WTC11 (cell line): ENCODE data around the gene ZNF584. TPM values are rescaled to one million over a fixed set of nuclear protein-coding genes. Genes with fewer than 3 reads are reported as not detected.

Experiments used
- ATAC-seq: fragments of 200-7000 bp; cut with Tn5 transposase; 2 replicates; pipeline ENCODE4 v1.10.0; 2021; ENCODE audit warnings: mild to moderate bottlenecking, moderate library complexity
- CTCF ChIA-PET: fragments of 300-600 bp; sonication (Branson Sonifier 250); formaldehyde crosslinking; loops from one replicate; lab custom pipeline; 2021; ENCODE audit warnings: antibody characterized with exemption; lab: Charles Lee
- POLR2A ChIA-PET: fragments of 350-600 bp; sonication (Branson Sonifier 250); formaldehyde crosslinking; loops from one replicate; lab custom pipeline; 2021; ENCODE audit warnings: antibody characterized with exemption; lab: Charles Lee
- DNase-seq: peaks from one replicate; pipeline ENCODE4 v3.0.0; 2021; ENCODE audit warnings: low spot score
- H3K27ac Mint-ChIP-seq: 2 replicates; pipeline ENCODE4 v1.8.0; 2021; ENCODE audit warnings: mixed read lengths
- H3K27me3 Mint-ChIP-seq: 2 replicates; pipeline ENCODE4 v1.8.0; 2021; ENCODE audit warnings: low read depth, mild to moderate bottlenecking, moderate library complexity, mixed read lengths
- H3K36me3 Mint-ChIP-seq: 2 replicates; pipeline ENCODE4 v1.8.0; 2021; ENCODE audit warnings: mixed read lengths
- H3K4me1 Mint-ChIP-seq: 2 replicates; pipeline ENCODE4 v1.8.0; 2022; ENCODE audit warnings: mixed read lengths
- H3K4me3 Mint-ChIP-seq: 2 replicates; pipeline ENCODE4 v1.8.0; 2021; ENCODE audit warnings: mild to moderate bottlenecking, moderate library complexity, mixed read lengths
- H3K9me3 Mint-ChIP-seq: 2 replicates; pipeline ENCODE4 v1.8.0; 2021; ENCODE audit warnings: mixed read lengths
- AR ChIP-seq: fragments of 250-450 bp; sonication (Bioruptor Pico); IDR thresholded peaks from 2 replicates; pipeline ENCODE4 v1.9.0; 2021; ENCODE audit warnings: mild to moderate bottlenecking
- E2F5 ChIP-seq: sonication (generic); formaldehyde crosslinking; IDR thresholded peaks from 2 replicates; pipeline ENCODE4 v1.8.1; 2022; ENCODE audit warnings: mild to moderate bottlenecking, moderate library complexity, missing genetic modification reagents
- NR1H2 ChIP-seq: sonication (generic); formaldehyde crosslinking; IDR thresholded peaks from 2 replicates; pipeline ENCODE4 v1.9.0; 2021; ENCODE audit warnings: mild to moderate bottlenecking, moderate library complexity, missing genetic modification reagents
- SOX15 ChIP-seq: fragments of 250-450 bp; sonication (Bioruptor Pico); IDR thresholded peaks from 2 replicates; pipeline ENCODE4 v1.9.0; 2021; ENCODE audit warnings: mild to moderate bottlenecking
- TEAD4 ChIP-seq: sonication (generic); formaldehyde crosslinking; IDR thresholded peaks from 2 replicates; pipeline ENCODE4 v1.8.0; 2022; ENCODE audit warnings: mild to moderate bottlenecking, missing genetic modification reagents
- ZBTB43 ChIP-seq: sonication (generic); formaldehyde crosslinking; IDR thresholded peaks from 2 replicates; pipeline ENCODE4 v1.8.1; 2023; ENCODE audit warnings: mild to moderate bottlenecking, missing genetic modification reagents
- ZNF232 ChIP-seq: sonication (generic); formaldehyde crosslinking; IDR thresholded peaks from 2 replicates; pipeline ENCODE4 v1.8.0; 2022; ENCODE audit warnings: mild to moderate bottlenecking, missing genetic modification reagents
- total RNA-seq: library from RNA; stranded (reverse); gene quantifications from 3 replicates; pipeline ENCODE4 v1.2.3, GENCODE V29; 2021
- TF ChIP-seq, protein P1 (sequence below): sonication (generic); formaldehyde crosslinking; IDR thresholded peaks from 2 replicates; pipeline ENCODE4 v1.8.0; 2022; ENCODE audit warnings: missing genetic modification reagents
- TF ChIP-seq, protein P2 (sequence below): sonication (generic); formaldehyde crosslinking; IDR thresholded peaks from 2 replicates; pipeline ENCODE4 v1.8.0; 2022; ENCODE audit warnings: mild to moderate bottlenecking, missing genetic modification reagents

ZNF584 gene
- total RNA-seq, 1 experiment from 2014 or later, result 6.8 TPM

DNA sequence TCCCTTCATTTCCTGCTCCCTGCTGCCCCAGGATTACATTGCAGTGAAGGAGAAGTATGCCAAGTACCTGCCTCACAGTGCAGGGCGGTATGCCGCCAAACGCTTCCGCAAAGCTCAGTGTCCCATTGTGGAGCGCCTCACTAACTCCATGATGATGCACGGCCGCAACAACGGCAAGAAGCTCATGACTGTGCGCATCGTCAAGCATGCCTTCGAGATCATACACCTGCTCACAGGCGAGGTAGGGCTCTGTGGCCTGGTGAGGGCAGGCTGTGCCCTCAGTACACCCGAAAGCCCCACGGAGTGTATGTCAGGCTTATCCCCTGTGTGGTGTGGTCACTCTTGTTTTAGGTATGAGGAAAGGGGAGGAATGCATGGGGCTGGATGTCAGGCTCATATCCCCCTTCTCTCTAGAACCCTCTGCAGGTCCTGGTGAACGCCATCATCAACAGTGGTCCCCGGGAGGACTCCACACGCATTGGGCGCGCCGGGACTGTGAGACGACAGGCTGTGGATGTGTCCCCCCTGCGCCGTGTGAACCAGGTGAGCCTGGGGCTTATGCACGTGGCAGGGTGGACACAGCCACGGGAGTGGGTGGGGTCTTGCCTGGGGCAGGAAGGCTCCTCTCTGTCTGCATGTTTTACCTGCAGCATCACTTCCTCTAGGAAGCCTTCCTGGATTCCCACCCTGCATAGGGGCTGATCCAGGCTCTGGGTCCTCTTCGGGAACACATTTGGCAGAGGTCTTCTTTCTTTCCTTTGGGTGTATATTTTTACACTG, 15.3 kb upstream of the ZNF584 start (continued):
- no peak for TF ChIP-seq AR (CRISPR knock-in tag)

DNA sequence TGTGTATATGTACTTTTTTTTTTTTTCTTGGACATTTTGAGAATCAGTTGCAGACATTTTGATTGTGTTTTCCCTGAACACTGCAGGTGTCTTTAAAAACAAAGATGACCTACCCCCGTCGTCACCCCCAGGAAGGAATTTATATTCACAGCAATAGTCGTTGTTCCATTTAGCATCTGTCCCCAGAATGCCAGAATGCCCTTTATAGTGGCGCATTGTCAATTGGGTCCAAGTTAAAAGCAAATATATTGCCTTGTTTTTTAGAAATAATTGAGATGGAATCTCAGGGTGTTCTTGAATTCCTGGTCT, 14.8 kb upstream of the ZNF584 start:
- no peaks in the 10 kb centered on the region for H3K9me3 Mint-ChIP-seq
- no peak for TF ChIP-seq ZBTB43 (CRISPR knock-in tag)
- ChIA-PET CTCF (no interaction called here), POLR2A (no interaction called here)
- H3K27me3 Mint-ChIP-seq, result peaks cover 21% of the 10 kb centered on the region
- no peak overlapping the region for H3K4me3 Mint-ChIP-seq
- peaks cover 15% of the 10 kb centered on the region for H3K4me1 Mint-ChIP-seq
- ATAC-seq (no peak), DNase-seq (no peak)
- peaks cover 47% of the 10 kb centered on the region for H3K36me3 Mint-ChIP-seq
- no peak overlapping the region for H3K27ac Mint-ChIP-seq

DNA sequence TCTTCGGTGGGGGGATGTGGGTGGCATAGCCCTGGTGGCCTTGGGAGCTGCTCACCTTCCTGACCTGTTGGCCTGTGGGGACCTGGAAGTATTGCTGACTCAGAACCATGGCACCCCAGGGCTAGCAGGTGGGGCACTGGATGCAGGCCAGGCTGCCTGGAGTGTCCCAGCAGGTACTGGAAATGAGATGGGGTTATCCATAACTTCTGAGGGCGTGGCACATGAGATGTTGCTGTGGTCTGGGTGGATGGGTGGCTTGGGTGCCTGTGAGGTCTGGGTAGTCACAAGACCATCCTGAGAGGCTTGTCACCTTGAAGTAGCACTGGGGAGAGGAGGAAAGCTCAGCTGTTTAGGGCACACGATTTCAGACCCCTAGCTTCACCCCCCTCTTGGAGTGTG, 13.6 kb upstream of the ZNF584 start:
- POLR2A ChIA-PET, result interaction anchor here (1.5 to 1.8 kb wide), 2 partner anchors 12 to 32 kb away, joined by 4 to 6 read pairs; partner anchors contain the start of gene ZNF497
- no peak for TF ChIP-seq E2F5
- TF ChIP-seq TEAD4 (CRISPR knock-in tag), result no peak
- TF ChIP-seq ZNF232 (CRISPR knock-in tag), result no peak
- no peak for TF ChIP-seq ZBTB43 (CRISPR knock-in tag)
- TF ChIP-seq NR1H2 (CRISPR knock-in tag), result no peak
- TF ChIP-seq, protein P1, sequence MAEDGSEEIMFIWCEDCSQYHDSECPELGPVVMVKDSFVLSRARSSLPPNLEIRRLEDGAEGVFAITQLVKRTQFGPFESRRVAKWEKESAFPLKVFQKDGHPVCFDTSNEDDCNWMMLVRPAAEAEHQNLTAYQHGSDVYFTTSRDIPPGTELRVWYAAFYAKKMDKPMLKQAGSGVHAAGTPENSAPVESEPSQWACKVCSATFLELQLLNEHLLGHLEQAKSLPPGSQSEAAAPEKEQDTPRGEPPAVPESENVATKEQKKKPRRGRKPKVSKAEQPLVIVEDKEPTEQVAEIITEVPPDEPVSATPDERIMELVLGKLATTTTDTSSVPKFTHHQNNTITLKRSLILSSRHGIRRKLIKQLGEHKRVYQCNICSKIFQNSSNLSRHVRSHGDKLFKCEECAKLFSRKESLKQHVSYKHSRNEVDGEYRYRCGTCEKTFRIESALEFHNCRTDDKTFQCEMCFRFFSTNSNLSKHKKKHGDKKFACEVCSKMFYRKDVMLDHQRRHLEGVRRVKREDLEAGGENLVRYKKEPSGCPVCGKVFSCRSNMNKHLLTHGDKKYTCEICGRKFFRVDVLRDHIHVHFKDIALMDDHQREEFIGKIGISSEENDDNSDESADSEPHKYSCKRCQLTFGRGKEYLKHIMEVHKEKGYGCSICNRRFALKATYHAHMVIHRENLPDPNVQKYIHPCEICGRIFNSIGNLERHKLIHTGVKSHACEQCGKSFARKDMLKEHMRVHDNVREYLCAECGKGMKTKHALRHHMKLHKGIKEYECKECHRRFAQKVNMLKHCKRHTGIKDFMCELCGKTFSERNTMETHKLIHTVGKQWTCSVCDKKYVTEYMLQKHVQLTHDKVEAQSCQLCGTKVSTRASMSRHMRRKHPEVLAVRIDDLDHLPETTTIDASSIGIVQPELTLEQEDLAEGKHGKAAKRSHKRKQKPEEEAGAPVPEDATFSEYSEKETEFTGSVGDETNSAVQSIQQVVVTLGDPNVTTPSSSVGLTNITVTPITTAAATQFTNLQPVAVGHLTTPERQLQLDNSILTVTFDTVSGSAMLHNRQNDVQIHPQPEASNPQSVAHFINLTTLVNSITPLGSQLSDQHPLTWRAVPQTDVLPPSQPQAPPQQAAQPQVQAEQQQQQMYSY (CRISPR knock-in tag), result no peak
- no peak for TF ChIP-seq SOX15 (CRISPR knock-in tag)
- TF ChIP-seq, protein P2, sequence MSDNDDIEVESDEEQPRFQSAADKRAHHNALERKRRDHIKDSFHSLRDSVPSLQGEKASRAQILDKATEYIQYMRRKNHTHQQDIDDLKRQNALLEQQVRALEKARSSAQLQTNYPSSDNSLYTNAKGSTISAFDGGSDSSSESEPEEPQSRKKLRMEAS (CRISPR knock-in tag), result no peak
- Mint-ChIP-seq H3K27ac (peak overlapping the region; percentile 63; the same call in 1 of the 2 replicates), H3K27me3 (peaks cover 31% of the 10 kb centered on the region), H3K9me3 (no peaks in the 10 kb centered on the region), H3K4me3 (peak overlapping the region; percentile 27; the same call in 1 of the 2 replicates), H3K4me1 (peaks cover 7% of the 10 kb centered on the region; the same call in 1 of the 2 replicates), H3K36me3 (peaks cover 40% of the 10 kb centered on the region)
- CTCF ChIA-PET, result interaction anchor here (1.1 to 1.7 kb wide), 3 partner anchors 13 to 125 kb away, joined by 5 read pairs; partner anchors contain the start of gene ZBTB45
- DNase-seq (no peak), ATAC-seq (no peak)
